AG09309 (cell line): ENCODE data around the gene STK38.
A peak's percentile ranks its signal among the peaks of the same experiment; 100 is the strongest.
"Not testable (repeated sequence)": the region's sequence is repeated elsewhere in the genome, so short reads cannot be mapped to it uniquely, and the experiment has no call there.

ENCODE experiments used
- DNase-seq: peaks from one replicate; pipeline ENCODE4 v3.0.0-alpha.2; 2010; ENCODE audit warnings: low read depth
- H3K4me3 ChIP-seq: 2 replicates; pipeline ENCODE4 v1.5.1; 2011; ENCODE audit warnings: mild to moderate bottlenecking, low read depth, low read length, moderate library complexity; ENCODE audit not compliant: control insufficient read depth
- TF ChIP-seq, protein P1 (sequence below): IDR thresholded peaks from 2 replicates; pipeline ENCODE4 v1.5.1; 2011; ENCODE audit warnings: mild to moderate bottlenecking, low read depth, low read length, inconsistent platforms; ENCODE audit not compliant: insufficient read depth, control insufficient read depth; ENCODE audit errors: missing control alignments

Gene STK38

GRCh38 chr6:36577301-36577700 lies 30.0 kb upstream of the STK38 start:
- no peak overlapping the region for H3K4me3 ChIP-seq
- TF ChIP-seq, protein P1, sequence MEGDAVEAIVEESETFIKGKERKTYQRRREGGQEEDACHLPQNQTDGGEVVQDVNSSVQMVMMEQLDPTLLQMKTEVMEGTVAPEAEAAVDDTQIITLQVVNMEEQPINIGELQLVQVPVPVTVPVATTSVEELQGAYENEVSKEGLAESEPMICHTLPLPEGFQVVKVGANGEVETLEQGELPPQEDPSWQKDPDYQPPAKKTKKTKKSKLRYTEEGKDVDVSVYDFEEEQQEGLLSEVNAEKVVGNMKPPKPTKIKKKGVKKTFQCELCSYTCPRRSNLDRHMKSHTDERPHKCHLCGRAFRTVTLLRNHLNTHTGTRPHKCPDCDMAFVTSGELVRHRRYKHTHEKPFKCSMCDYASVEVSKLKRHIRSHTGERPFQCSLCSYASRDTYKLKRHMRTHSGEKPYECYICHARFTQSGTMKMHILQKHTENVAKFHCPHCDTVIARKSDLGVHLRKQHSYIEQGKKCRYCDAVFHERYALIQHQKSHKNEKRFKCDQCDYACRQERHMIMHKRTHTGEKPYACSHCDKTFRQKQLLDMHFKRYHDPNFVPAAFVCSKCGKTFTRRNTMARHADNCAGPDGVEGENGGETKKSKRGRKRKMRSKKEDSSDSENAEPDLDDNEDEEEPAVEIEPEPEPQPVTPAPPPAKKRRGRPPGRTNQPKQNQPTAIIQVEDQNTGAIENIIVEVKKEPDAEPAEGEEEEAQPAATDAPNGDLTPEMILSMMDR = no peak
- peak; percentile 90 for DNase-seq

DNA sequence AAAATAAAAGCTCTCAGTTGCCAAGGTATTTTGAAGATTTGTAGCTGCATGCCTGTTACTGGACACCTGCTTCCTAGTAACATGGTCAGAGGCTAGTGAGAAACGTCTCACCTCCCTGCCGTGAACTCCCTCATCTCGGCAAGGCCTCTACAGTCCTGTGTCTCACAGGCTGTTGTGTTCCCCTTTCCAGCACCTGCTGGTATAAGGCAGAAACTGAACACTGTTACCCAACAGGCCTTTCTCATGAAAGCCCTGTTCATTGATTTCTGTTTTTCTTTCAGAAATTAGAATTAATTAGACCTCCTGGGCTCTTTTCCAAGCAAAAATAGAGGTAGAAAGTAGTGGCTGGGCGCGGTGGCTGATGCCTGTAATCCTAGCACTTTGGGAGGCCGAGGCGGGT lies 29.3 kb upstream of the STK38 start:
- TF ChIP-seq, protein P1 = no peak
- no peak for DNase-seq

GRCh38 chr6:36574679-36575078 lies 27.4 kb upstream of the STK38 start:
- no peak overlapping the region for H3K4me3 ChIP-seq
- TF ChIP-seq, protein P1 = no peak
- no peak for DNase-seq

More for the DNA sequence above, 29.3 kb upstream of the STK38 start:
- H3K4me3 ChIP-seq = no peak overlapping the region

DNA sequence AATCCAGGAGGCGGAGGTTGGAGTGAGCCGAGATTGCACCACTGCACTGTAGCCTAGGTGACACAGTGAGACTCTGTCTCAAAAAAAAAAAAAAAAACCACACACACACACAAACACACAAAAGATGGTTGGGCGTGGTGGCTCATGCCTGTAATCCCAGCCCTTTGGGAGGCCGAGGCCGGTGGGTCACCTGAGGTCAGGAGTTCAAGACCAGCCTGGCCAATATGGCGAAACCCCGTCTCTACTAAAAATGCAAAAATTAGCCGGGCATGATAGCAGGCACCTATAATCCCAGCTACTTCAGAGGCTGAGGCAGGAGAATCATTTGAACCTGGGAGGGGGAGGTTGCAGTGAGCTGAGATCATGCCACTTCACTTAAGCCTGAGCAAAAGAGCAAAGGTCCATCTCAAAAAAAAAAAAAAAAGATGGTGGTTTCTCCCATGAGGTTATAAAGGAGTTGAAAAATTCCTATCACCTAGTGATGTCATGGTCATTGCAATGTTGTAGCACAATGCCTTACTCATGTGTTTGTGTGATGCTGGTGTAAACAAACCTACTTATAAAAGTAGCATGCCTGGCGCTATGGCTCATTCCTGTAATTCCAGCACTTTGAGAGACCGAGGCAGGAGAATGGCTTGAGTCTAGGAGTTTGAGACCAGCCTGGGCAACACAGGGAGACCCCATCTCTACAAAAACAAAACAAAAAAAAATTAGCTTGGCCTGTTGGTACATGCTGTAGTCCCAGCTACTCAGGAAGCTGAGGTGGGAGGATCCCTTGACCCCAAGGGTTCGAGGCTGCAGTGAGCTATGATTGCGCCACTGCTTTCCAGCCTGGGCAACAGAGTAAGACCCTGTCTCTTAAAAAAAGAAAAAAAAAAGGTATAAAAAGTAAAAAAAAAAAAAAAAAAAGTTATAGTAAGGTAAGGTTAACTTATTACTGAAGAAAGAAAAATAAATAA lies 25.4 kb upstream of the STK38 start:
- DNase-seq = not testable (repeated sequence)

GRCh38 chr6:36571122-36572043 lies 24.1 kb upstream of the STK38 start:
- DNase-seq = no peak
- H3K4me3 ChIP-seq = no peak overlapping the region
- TF ChIP-seq, protein P1 = no peak

More for the DNA sequence above, 25.4 kb upstream of the STK38 start:
- not testable (repeated sequence) for H3K4me3 ChIP-seq

DNA sequence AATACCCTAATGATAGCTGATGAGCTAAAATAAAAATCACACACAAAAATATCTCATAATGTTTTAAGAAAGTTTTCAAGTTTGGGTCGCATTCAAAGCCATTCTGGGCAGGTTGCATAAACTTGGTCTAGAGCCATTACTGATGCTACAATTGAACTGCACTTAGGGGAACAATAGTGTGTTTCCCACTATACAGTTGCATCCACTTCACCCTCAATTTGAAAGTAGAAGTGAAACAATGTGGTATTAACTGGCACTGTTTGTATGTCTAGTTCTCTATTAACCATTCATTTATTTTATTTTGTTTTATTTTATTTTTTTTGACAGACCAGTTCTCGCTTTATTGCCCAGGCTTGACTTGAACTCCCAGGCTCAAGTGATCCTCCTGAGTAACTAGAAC lies 23.0 kb upstream of the STK38 start:
- H3K4me3 ChIP-seq = no peak overlapping the region
- no peak for DNase-seq

More for the DNA sequence above, 23.0 kb upstream of the STK38 start:
- TF ChIP-seq, protein P1 = no peak
